ENCODE data around the gene RYR3. TPM values are rescaled to one million over a fixed set of nuclear protein-coding genes. Genes with fewer than 3 reads are reported as not detected.

The RYR3 gene
- total RNA-seq, 1 experiment from 2014 or later: 0.66 TPM

DNA sequence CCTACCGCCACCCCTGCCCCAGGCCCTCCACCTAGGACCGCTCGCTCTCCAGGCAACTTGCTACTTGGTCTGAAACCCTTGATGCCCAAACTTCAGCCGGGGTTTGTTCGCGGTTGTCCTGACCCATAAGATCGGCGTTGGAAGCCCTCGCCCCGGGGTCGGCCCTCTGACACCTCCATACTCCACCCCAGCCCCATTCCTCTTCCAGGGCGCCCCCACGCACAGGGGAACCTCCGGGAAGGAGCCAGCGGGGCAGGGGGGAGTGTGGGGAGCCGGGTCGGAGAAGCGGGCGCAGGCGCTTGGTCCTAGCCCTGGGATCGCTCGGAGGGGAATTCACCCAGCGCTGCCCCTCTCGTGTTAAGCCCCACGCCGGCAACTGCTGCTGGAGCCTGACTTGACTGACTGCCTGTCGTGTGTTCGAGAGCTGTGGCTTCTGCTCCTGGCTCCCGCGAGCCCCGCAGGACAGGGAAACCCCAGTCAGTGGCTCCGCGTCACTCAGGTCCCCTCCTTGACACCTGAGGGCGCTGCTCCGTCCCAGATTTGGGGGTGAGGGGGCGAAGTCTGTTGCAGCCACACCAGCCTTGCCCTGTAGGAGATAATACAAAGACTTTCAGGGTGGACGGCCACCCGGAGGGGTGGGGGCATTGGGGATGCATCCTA is 675 bp downstream of the RYR3 start:
- no peaks in the 10 kb centered on the region for H3K4me1 Mint-ChIP-seq (ENCODE audit: low read depth, unreplicated experiment)
- intact Hi-C loops (cut with micrococcal nuclease; ENCODE audit: unreplicated experiment): no loop called here
- no TSS peak for BruUV-seq (replicated peaks)
- no peaks in the 10 kb centered on the region for H3K36me3 ChIP-seq (ENCODE audit: control insufficient read depth, insufficient read depth, low read length)
- no peaks in the 10 kb centered on the region for H3K36me3 Mint-ChIP-seq (ENCODE audit: insufficient read depth, unreplicated experiment)
- no peaks in the 10 kb centered on the region for H3K27me3 ChIP-seq (replicated peaks; ENCODE audit: control insufficient read depth, insufficient read depth, low read length)
- H3K4me1 ChIP-seq: no peaks in the 10 kb centered on the region
- TF ChIP-seq, protein P1, sequence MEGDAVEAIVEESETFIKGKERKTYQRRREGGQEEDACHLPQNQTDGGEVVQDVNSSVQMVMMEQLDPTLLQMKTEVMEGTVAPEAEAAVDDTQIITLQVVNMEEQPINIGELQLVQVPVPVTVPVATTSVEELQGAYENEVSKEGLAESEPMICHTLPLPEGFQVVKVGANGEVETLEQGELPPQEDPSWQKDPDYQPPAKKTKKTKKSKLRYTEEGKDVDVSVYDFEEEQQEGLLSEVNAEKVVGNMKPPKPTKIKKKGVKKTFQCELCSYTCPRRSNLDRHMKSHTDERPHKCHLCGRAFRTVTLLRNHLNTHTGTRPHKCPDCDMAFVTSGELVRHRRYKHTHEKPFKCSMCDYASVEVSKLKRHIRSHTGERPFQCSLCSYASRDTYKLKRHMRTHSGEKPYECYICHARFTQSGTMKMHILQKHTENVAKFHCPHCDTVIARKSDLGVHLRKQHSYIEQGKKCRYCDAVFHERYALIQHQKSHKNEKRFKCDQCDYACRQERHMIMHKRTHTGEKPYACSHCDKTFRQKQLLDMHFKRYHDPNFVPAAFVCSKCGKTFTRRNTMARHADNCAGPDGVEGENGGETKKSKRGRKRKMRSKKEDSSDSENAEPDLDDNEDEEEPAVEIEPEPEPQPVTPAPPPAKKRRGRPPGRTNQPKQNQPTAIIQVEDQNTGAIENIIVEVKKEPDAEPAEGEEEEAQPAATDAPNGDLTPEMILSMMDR (IDR thresholded peaks at IDR 0.05; ENCODE audit: insufficient read depth in 1 of 2, low read depth in 1 of 2, low read length in 1 of 2, severe bottlenecking in 1 of 2, unreplicated experiment in 1 of 2): no peak
- no peak overlapping the region for H3K4me3 ChIP-seq (ENCODE audit: low read depth, low read length)
- no peaks in the 10 kb centered on the region for H3K9me3 Mint-ChIP-seq (ENCODE audit: unreplicated experiment)
- DNase-seq: no peak
- ChIA-PET POLR2A (no interaction called here), CTCF (no interaction called here)
- no peak overlapping the region for H3K4me3 Mint-ChIP-seq (ENCODE audit: unreplicated experiment)
- peaks cover 10% of the 10 kb centered on the region for H3K27me3 Mint-ChIP-seq (ENCODE audit: insufficient read depth, unreplicated experiment)
- H3K9me3 ChIP-seq: no peaks in the 10 kb centered on the region
- no peak overlapping the region for H3K27ac Mint-ChIP-seq (ENCODE audit: unreplicated experiment)

DNA sequence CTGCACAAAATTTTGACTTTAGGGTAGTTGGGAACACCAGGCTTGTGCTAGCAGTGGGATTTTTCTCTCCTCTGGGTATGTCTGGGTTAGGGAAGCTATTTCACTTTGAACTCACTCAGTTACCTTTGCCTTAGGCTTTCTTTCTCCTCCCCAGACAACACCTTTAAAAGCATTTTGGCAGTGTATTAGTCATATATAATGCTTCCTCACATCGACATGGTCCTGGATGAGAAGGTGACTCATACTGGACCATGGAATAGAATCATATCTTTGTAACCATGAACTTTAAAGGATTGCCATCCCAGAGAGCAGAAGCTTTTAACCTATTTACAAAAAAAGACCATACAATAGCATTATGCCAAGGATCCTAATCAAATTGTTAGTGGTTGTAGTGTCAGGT is 2.7 kb downstream of the RYR3 start:
- TF ChIP-seq, protein P1 (IDR thresholded peaks at IDR 0.05; ENCODE audit: insufficient read depth in 1 of 2, low read depth in 1 of 2, low read length in 1 of 2, severe bottlenecking in 1 of 2, unreplicated experiment in 1 of 2): no peak
- Mint-ChIP-seq H3K36me3 (ENCODE audit: insufficient read depth, unreplicated experiment) (no peaks in the 10 kb centered on the region), H3K4me1 (ENCODE audit: low read depth, unreplicated experiment) (no peaks in the 10 kb centered on the region), H3K27me3 (ENCODE audit: insufficient read depth, unreplicated experiment) (peaks cover 18% of the 10 kb centered on the region), H3K4me3 (ENCODE audit: unreplicated experiment) (no peak overlapping the region), H3K9me3 (ENCODE audit: unreplicated experiment) (no peaks in the 10 kb centered on the region), H3K27ac (ENCODE audit: unreplicated experiment) (no peak overlapping the region)
- no peaks in the 10 kb centered on the region for H3K9me3 ChIP-seq
- DNase-seq: no peak
- BruUV-seq (replicated peaks): no TSS peak
- no peaks in the 10 kb centered on the region for H3K36me3 ChIP-seq (ENCODE audit: control insufficient read depth, insufficient read depth, low read length)
- intact Hi-C loops (cut with micrococcal nuclease; ENCODE audit: unreplicated experiment): no loop called here
- H3K27me3 ChIP-seq (replicated peaks; ENCODE audit: control insufficient read depth, insufficient read depth, low read length): no peaks in the 10 kb centered on the region
- ChIA-PET POLR2A (no interaction called here), CTCF (no interaction called here)
- H3K4me3 ChIP-seq (ENCODE audit: low read depth, low read length): no peak overlapping the region
- no peaks in the 10 kb centered on the region for H3K4me1 ChIP-seq

DNA sequence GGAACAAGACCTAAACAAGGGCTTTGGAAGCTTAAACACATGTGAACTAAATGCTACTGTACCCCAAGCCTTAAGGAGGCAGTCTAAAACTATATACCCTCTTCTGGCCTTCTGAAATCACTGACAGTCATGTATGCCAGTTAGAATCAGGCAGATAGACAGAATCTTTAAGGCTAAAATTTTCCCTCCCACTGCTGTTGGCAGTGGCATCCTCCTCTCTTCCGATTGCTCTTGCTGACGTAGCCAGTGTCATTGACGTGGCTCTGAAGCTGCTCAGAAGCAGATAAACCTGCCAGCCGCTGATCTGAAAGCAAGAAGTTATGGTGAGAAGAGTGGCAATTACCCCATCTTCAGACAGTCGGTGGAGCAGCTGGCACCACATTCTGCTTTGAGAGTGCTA is 3.3 kb downstream of the RYR3 start:
- Histone ChIP-seq H3K36me3 (ENCODE audit: control insufficient read depth, insufficient read depth, low read length) (no peaks in the 10 kb centered on the region), H3K4me1 (no peaks in the 10 kb centered on the region), H3K4me3 (ENCODE audit: low read depth, low read length) (no peak overlapping the region), H3K9me3 (no peaks in the 10 kb centered on the region), H3K27me3 (replicated peaks; ENCODE audit: control insufficient read depth, insufficient read depth, low read length) (no peaks in the 10 kb centered on the region)
- BruUV-seq (replicated peaks): no TSS peak
- POLR2A ChIA-PET: no interaction called here
- Mint-ChIP-seq H3K4me3 (ENCODE audit: unreplicated experiment) (no peak overlapping the region), H3K36me3 (ENCODE audit: insufficient read depth, unreplicated experiment) (no peaks in the 10 kb centered on the region), H3K27me3 (ENCODE audit: insufficient read depth, unreplicated experiment) (peaks cover 21% of the 10 kb centered on the region), H3K4me1 (ENCODE audit: low read depth, unreplicated experiment) (no peaks in the 10 kb centered on the region), H3K9me3 (ENCODE audit: unreplicated experiment) (no peaks in the 10 kb centered on the region), H3K27ac (ENCODE audit: unreplicated experiment) (no peak overlapping the region)
- DNase-seq: no peak
- CTCF ChIA-PET: no interaction called here
- TF ChIP-seq, protein P1 (IDR thresholded peaks at IDR 0.05; ENCODE audit: insufficient read depth in 1 of 2, low read depth in 1 of 2, low read length in 1 of 2, severe bottlenecking in 1 of 2, unreplicated experiment in 1 of 2): no peak
- intact Hi-C loops (cut with micrococcal nuclease; ENCODE audit: unreplicated experiment): no loop called here
